Pancreas (tissue), 10 donors: ENCODE measurements around the gene ARNT2. TPM values are rescaled to one million over a fixed set of nuclear protein-coding genes. Genes with fewer than 3 reads are reported as not detected.

Experiments used
- ATAC-seq, 4 donors: fragments of 200-7000 bp; cut with Tn5 transposase; one replicate each; pipeline versions ENCODE4 v1.8.0 to v1.9.1; 2020; ENCODE audit warnings: mild to moderate bottlenecking in 4 of 4, moderate library complexity in 4 of 4
- DNase-seq, 6 donors: peaks; one replicate each; pipeline ENCODE4 v3.0.0-alpha.2; 2020
- FAIRE-seq: peaks from 2 replicates; lab custom pipeline; 2012; peaks lifted over from hg19 to GRCh38; lab: Jason Lieb, UNC
- H3K27ac ChIP-seq, 4 donors: fragments of 200-600 bp; sonication (generic); 1 replicate in 3 of 4; 2 replicates in 1 of 4; pipeline versions ENCODE4 v1.5.0 to v1.8.0; 2020
- H3K27me3 ChIP-seq, 4 donors: fragments of 200-600 bp; one replicate each; pipeline ENCODE4 v1.8.0; 2021
- H3K36me3 ChIP-seq, 3 donors: fragments of 200-600 bp; sonication (generic) in 1 of 3; one replicate each; pipeline versions ENCODE4 v1.5.0 to v1.8.0; 2020 to 2021
- H3K4me1 ChIP-seq, 3 donors: fragments of 200-600 bp; one replicate each; pipeline ENCODE4 v1.8.0; 2021
- H3K4me3 ChIP-seq, 4 donors: fragments of 200-600 bp; sonication (generic) in 2 of 4; one replicate each; pipeline versions ENCODE4 v1.5.0 to v1.8.0; 2020 to 2021
- H3K9me3 ChIP-seq, 4 donors: fragments of 200-600 bp; one replicate each; pipeline ENCODE4 v1.8.0; 2021
- WGBS, 2 donors: extraction: QIAGEN DNeasy Blood & Tissue Kit; methylation state at CpG; one replicate each; pipeline ENCODE4 v1.1.7; 2013; 5-methylcytosine and 5-hydroxymethylcytosine counted together
- intact Hi-C, 3 donors: fragments of 100-400 bp; cut with DNase I; formaldehyde crosslinking; loops; one replicate each; pipeline versions ENCODE4 v1.11.1 to v1.14.2; 2022
- polyA plus RNA-seq, 2 donors: library from polyadenylated mRNA; stranded (reverse); fragments of 200-250 nt; gene quantifications; one replicate each; pipeline ENCODE4 v1.2.3, GENCODE V29; 2013
- total RNA-seq, 6 donors: library from RNA; stranded (reverse); fragmentation: NEBNext Ultra II Directional in 4 of 6; extraction: Animal tissue kit (Norgen Biotek cat#: 25700) in 4 of 6; gene quantifications; one replicate each; pipeline versions ENCODE4 v1.2.1 to v1.2.4, GENCODE V29; 2021 to 2023
- TF ChIP-seq, protein P1 (sequence below), 4 donors: fragments of 200-600 bp; sonication (generic) in 3 of 4; IDR thresholded peaks; one replicate each; pipeline versions ENCODE4 v1.5.0 to v1.8.0; 2021; ENCODE audit warnings: antibody characterized with exemption in 4 of 4
- donor health status: healthy with polysubstance abuse.
- donor health status: DM: no; HTN: no; CAD: no; lungs with moderate emphysema.
- donor health status: DM: no; HTN: no; CAD: no.
- donor health status: control.
- donor health status: control.
- donor health status: Bipolar disorder and iron deficiency.
- donor health status: DM: yes; HTN: yes; CAD: no.
- donor health status: DM: no; HTN: no; CAD: no.
- donor health status: DM: no; HTN: no; CAD: no.
- donor health status: DM: yes; HTN: yes; CAD: no.

ARNT2 gene
- total and polyA plus RNA-seq, 8 donors = 2.1 to 18.1 (median 5.4) TPM

DNA sequence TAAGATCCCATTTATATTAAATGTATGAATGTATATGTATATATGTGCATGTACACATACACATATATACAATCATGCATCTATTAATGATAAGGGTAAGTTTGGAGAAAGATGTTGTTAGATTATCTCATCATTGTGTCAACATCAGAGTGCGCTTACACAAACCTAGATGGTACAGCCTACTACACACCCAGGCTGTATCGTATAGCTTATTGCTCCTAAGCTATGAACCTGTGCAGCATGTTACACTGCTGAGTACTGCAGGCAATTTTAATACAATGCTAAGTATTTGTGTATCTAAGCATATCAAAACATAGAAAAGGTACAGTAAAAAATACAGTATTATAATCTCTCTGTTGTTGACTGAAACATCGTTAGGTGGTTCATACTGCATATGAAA lies 233.6 kb downstream of the ARNT2 start:
- intact Hi-C loops = no loop called here
- FAIRE-seq (no peak), DNase-seq (no peak), ATAC-seq (no peak)
- TF ChIP-seq, protein P1, sequence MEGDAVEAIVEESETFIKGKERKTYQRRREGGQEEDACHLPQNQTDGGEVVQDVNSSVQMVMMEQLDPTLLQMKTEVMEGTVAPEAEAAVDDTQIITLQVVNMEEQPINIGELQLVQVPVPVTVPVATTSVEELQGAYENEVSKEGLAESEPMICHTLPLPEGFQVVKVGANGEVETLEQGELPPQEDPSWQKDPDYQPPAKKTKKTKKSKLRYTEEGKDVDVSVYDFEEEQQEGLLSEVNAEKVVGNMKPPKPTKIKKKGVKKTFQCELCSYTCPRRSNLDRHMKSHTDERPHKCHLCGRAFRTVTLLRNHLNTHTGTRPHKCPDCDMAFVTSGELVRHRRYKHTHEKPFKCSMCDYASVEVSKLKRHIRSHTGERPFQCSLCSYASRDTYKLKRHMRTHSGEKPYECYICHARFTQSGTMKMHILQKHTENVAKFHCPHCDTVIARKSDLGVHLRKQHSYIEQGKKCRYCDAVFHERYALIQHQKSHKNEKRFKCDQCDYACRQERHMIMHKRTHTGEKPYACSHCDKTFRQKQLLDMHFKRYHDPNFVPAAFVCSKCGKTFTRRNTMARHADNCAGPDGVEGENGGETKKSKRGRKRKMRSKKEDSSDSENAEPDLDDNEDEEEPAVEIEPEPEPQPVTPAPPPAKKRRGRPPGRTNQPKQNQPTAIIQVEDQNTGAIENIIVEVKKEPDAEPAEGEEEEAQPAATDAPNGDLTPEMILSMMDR (IDR thresholded peaks at IDR 0.05) = no peak
- Histone ChIP-seq H3K9me3 (no peaks in the 10 kb centered on the region), H3K4me3 (no peak overlapping the region), H3K36me3 (no peaks in the 10 kb centered on the region), H3K27me3 (no peaks in the 10 kb centered on the region), H3K4me1 (no peaks in the 10 kb centered on the region), H3K27ac (no peak overlapping the region)
- 73 to 76% methylated on average over 3 of the region's 3 CpGs for WGBS, 2 donors

DNA sequence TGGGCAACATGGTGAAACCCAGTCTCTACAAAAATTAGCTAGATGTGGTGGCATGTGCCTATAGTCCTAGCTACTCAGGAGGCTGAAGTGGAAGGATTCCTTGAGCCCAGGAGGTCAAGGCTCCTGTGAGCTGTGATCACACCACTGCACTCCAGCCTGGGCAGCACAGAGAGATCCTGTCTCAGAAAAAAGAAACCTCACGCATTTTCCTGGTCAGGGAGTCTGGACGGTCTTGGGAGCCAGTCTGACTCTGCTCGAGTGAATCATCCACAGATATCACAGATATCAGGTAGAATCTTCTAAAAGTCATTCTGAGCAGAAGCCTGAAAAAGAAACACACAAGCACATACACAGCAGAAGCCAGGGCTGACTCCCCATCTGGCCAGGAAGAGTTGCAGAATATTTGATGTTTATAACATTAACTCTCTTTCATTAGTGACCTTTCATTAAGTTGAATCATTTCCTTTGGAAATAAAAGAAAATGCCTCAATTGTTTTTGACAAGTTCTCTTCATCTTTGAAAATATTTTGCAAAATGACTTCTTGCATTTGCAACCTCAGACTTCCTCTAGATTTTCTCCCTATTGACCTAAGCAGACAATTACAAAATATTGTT lies 234.5 kb downstream of the ARNT2 start:
- Histone ChIP-seq H3K27me3 (no peaks in the 10 kb centered on the region), H3K36me3 (no peaks in the 10 kb centered on the region), H3K27ac (no peak overlapping the region), H3K4me1 (no peaks in the 10 kb centered on the region), H3K9me3 (no peaks in the 10 kb centered on the region), H3K4me3 (no peak overlapping the region)
- TF ChIP-seq, protein P1 (IDR thresholded peaks at IDR 0.05) = no peak
- no peak for ATAC-seq
- DNase-seq = no peak
- FAIRE-seq = no peak
- WGBS, 2 donors = 58 to 59% methylated on average over 3 of the region's 3 CpGs
- intact Hi-C loops = no loop called here

DNA sequence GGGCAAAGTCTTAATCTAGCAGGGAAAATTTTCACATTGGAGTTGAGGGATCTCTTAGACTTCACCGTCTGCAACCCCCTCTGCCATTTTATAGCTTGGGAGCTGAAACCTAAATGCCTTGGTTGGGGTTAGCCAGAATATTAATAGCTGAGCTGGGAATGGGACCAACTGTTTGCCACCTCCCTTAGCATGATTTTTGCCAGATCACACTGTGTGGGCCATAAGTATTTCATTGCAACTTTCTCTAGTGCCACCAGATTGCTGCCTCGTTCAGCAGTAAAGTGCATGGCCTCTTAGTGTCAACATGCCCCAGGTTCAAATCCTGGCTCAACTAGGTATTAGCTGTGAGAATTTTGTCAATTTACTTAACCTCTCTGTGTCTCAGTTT lies 235.0 kb downstream of the ARNT2 start:
- TF ChIP-seq, protein P1 (IDR thresholded peaks at IDR 0.05) = no peak
- intact Hi-C loops = no loop called here
- FAIRE-seq = no peak

DNA sequence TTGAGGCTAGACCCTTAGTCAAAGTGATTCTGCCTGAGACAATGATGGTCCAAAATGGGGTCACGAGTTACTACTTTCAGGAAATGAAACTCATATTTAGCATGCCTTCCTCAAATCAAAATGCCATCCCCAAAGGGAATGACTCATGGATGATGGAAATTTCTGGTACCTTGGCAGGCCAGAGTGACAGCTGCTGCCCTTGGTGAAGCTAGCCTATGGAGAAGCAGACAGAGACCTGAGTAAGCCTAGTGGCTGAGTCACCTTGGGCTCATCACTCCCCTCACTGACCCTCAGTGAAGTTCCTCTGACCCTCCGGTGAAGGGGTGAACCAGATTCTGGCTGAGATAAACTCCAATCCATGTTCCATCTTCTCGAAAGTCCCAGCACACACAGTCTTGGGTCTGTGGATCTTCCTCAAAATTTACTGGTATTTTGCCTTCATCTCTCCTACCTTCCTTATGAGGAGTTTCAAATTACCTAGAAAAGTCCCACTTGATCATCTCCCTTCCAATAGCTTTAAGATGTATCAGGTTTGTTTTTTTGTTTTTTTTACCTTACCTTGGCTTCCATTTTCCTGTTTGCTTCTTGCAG lies 236.4 kb downstream of the ARNT2 start:
- H3K4me3 ChIP-seq = no peak overlapping the region
- no peak for ATAC-seq
- no peak overlapping the region for H3K27ac ChIP-seq
- TF ChIP-seq, protein P1 (IDR thresholded peaks at IDR 0.05) = no peak
- 81 to 88% methylated on average over 3 of the region's 3 CpGs for WGBS, 2 donors
- H3K27me3 ChIP-seq = no peaks in the 10 kb centered on the region
- no peaks in the 10 kb centered on the region for H3K9me3 ChIP-seq
- DNase-seq = no peak
- no peaks in the 10 kb centered on the region for H3K36me3 ChIP-seq
- FAIRE-seq = no peak
- intact Hi-C loops = no loop called here
- H3K4me1 ChIP-seq = no peaks in the 10 kb centered on the region

More for the DNA sequence above, 235.0 kb downstream of the ARNT2 start:
- Histone ChIP-seq H3K36me3 (no peaks in the 10 kb centered on the region), H3K4me3 (no peak overlapping the region), H3K27ac (no peak overlapping the region), H3K27me3 (no peaks in the 10 kb centered on the region), H3K9me3 (no peaks in the 10 kb centered on the region), H3K4me1 (no peaks in the 10 kb centered on the region)
- DNase-seq = no peak
- 66 to 72% methylated on average over 2 of the region's 2 CpGs for WGBS, 2 donors
- ATAC-seq = no peak

DNA sequence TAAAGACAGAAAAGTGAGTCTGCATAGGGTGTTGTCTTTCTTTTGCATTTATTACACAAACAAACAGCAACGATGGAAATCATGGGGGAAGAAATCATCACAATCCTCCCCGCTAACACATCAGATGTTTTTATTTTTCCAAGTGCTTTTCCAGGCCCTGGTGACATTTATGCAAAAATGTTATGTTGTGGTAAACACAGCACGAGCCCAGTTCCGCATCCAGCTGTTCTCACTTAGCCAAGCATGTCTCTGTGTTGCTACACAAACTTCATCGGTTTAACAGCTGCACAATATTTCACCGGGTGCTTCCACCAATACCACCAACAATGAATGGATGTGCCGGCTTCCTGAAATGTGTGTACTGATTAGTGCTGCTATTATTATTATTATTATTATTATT lies 237.2 kb downstream of the ARNT2 start:
- ATAC-seq (no peak), FAIRE-seq (no peak), DNase-seq (no peak)
- no peaks in the 10 kb centered on the region for H3K9me3 ChIP-seq
- no peaks in the 10 kb centered on the region for H3K36me3 ChIP-seq
- no peak overlapping the region for H3K27ac ChIP-seq
- no peak overlapping the region for H3K4me3 ChIP-seq
- TF ChIP-seq, protein P1 (IDR thresholded peaks at IDR 0.05) = no peak
- intact Hi-C loops = no loop called here
- no peaks in the 10 kb centered on the region for H3K27me3 ChIP-seq
- WGBS, 2 donors = 89 to 93% methylated on average over 7 of the region's 7 CpGs
- no peaks in the 10 kb centered on the region for H3K4me1 ChIP-seq
